Activated CD4-positive, alpha-beta T cell treated with anti-CD3 and anti-CD28 coated beads for 4 hours (primary cell): ENCODE measurements around the gene EPB41L4B.
"Not testable (repeated sequence)": the region's sequence is repeated elsewhere in the genome, so short reads cannot be mapped to it uniquely, and the experiment has no call there.

Experiments used
- DNase-seq, 2 donors: peaks; one replicate each; pipeline ENCODE4 v3.0.0-alpha.2; 2020

EPB41L4B gene

GRCh38 chr9:109150925-109151545 is 169.8 kb downstream of the EPB41L4B start:
- no peak for DNase-seq

DNA sequence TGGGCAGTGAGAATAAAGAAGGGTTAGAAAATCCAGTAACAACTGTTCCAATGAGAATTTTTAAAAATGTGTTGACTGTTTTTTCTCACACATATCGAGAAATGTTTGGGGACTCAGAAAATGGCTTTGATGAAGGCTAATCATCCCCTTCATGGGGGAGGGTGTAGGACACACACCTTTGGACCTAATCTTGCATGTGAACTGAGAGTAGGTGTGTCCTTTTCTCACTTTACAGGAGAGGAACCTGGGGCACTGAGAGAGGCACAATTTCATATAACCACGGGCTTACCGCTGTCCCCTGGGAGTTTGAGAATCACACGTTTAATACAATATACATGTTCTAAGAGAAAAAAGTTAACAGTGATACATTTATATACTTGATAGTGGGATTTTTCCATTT is 171.1 kb downstream of the EPB41L4B start:
- no peak for DNase-seq

DNA sequence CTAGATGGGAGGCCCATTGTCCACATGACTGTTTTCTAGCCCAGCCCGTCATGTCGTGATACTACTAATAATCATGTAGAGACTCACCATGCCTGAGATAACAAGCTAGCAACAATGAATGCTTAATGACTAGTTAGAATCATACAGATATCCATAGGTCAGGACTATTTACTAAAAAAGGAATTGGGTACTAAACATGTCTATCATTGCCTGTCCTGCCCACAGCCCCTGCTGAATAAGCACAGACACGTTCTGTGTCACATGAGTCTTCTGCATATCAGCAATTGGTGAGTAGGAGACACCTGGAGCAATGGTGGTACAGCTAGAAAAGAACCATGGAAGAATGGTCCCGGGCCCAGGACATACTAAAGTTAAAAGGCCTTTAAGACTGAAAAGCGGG is 171.8 kb downstream of the EPB41L4B start:
- DNase-seq = no peak

- DNase-seq = no peak
These were observed 175.8 kb downstream of the EPB41L4B start for GRCh38 chr9:109145051-109145450.

GRCh38 chr9:109143881-109144562 is 176.8 kb downstream of the EPB41L4B start:
- no peak for DNase-seq

- DNase-seq = no peak
These were observed 179.5 kb downstream of the EPB41L4B start for GRCh38 chr9:109141375-109141774.

DNA sequence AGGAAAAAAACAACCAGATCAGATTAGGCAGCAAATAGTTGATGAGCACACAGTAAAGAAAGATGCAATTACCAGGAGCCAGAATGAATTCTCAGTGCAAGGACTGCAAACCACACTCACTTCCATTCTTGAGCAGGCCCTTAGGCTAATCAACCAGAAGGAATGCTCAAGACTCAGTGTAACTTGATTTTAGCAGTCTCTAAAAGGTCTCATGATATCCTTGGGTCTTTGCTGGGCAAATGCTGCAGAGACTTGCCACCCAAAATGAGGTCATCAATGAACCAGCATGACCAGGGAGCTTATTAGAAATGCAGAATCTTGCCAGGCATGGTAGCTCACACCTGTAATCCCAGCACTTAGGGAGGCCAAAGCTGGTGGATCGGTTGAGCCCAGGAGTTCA is 181.0 kb downstream of the EPB41L4B start:
- DNase-seq = no peak

DNA sequence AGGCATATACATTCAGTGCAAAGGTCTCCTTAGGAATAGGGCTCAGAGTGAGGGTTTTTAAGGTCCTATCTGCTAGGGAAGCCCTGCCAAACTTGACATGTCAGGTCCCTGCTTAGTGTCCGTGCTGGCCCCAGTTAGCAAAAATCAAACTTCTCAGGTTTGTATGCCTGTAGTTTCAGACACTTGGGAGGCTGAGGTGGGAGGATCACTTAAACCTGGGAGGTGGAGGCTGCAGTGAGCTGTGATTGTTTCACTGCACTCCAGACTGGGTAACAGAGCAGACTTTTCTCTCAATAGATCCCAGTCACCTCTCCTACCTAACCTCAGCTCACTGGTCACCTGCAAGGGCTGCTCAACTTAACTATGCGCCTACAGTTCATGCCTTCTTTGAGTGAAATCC is 182.4 kb downstream of the EPB41L4B start:
- no peak for DNase-seq

DNA sequence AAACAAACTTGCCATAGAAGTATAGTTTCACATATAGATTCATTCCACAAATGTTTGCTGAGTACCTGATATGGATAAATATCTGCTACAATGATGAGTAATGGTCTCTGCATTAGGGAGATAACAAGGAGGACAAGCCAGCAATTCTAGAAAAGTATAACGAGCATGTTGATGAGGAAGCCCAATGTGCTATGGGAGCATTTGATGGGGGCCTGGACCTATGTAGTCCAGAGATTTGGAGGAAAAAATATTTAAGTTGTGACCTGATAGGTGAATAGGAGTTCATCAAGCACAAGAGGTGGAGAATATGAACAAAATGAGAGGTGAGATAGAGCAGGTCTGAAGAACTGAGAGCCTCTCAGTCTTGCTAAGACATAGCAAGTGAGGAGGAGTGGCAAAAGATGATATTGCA is 186.7 kb downstream of the EPB41L4B start:
- no peak for DNase-seq

GRCh38 chr9:109133533-109133932 is 187.3 kb downstream of the EPB41L4B start:
- DNase-seq = no peak

- no peak for DNase-seq
These were observed 188.3 kb downstream of the EPB41L4B start for GRCh38 chr9:109132567-109133021.

GRCh38 chr9:109129470-109130197 is 191.2 kb downstream of the EPB41L4B start:
- no peak for DNase-seq

DNA sequence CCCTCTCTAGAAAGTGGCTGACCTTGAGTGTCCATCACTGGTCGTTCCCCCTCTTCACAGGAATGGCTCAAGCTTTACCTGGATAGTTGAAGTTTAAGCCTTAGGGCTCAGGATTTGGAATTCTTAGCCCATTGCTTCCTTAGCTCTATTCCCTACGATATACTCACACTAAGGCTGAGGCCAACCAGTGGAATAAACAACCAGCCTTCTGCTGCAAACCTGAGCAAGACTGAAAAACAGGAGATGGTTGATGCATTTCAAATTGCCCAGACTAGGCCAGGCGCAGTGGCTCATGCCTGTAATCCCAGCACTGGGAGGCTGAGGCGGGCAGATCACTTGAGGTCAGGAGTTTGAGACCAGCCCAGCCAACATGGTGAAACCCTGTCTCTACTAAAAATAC is 194.2 kb downstream of the EPB41L4B start:
- DNase-seq = not testable (repeated sequence)

- no peak for DNase-seq
These were observed 196.7 kb downstream of the EPB41L4B start for GRCh38 chr9:109124121-109124520.

- DNase-seq = no peak
These were observed 197.9 kb downstream of the EPB41L4B start for GRCh38 chr9:109122726-109123621.
